H9 (cell line): Measurements from ENCODE around the gene ITPR3. TPM values are rescaled to one million over a fixed set of nuclear protein-coding genes. Genes with fewer than 3 reads are reported as not detected.

ENCODE experiments used
- DNase-seq: peaks from one replicate; pipeline ENCODE4 v3.0.0-alpha.2; 2017
- H2AFZ ChIP-seq: one replicate; pipeline ENCODE4 v1.6.1; 2013; ENCODE audit warnings: mild to moderate bottlenecking, low read length, control low read depth, moderate library complexity
- H2AK5ac ChIP-seq: 2 replicates; pipeline ENCODE4 v1.6.1; 2013; ENCODE audit warnings: low read length, control low read depth, mixed read lengths; ENCODE audit not compliant: insufficient read length
- H2BK120ac ChIP-seq: one replicate; pipeline ENCODE4 v1.6.1; 2013; ENCODE audit warnings: low read depth, mild to moderate bottlenecking, low read length, control low read depth, inconsistent platforms; ENCODE audit not compliant: poor library complexity, severe bottlenecking
- H2BK12ac ChIP-seq: 2 replicates; pipeline ENCODE4 v1.6.1; 2013; ENCODE audit warnings: low read length, control low read depth, mixed read lengths, low read depth; ENCODE audit not compliant: insufficient read length
- H2BK15ac ChIP-seq: 2 replicates; pipeline ENCODE4 v1.6.1; 2013; ENCODE audit warnings: low read depth, low read length, control low read depth
- H2BK20ac ChIP-seq: one replicate; pipeline ENCODE4 v1.6.1; 2013; ENCODE audit warnings: low read depth, mild to moderate bottlenecking, low read length, control low read depth, inconsistent platforms; ENCODE audit not compliant: poor library complexity, severe bottlenecking
- H2BK5ac ChIP-seq: 2 replicates; pipeline ENCODE4 v1.6.1; 2013; ENCODE audit warnings: low read length, control low read depth, mixed read lengths; ENCODE audit not compliant: insufficient read length
- H3K14ac ChIP-seq: 2 replicates; pipeline ENCODE4 v1.6.1; 2013; ENCODE audit warnings: low read length, control low read depth; ENCODE audit not compliant: insufficient read depth
- H3K18ac ChIP-seq: 2 replicates; pipeline ENCODE4 v1.6.1; 2013; ENCODE audit warnings: low read depth, mild to moderate bottlenecking, mixed read lengths, low read length, control low read depth; ENCODE audit not compliant: insufficient read length
- H3K23ac ChIP-seq: 2 replicates; pipeline ENCODE4 v1.6.1; 2013; ENCODE audit warnings: low read length, control low read depth, mixed read lengths, low read depth; ENCODE audit not compliant: insufficient read length
- H3K23me2 ChIP-seq: 2 replicates; pipeline ENCODE4 v1.6.1; 2013; ENCODE audit warnings: low read depth, mild to moderate bottlenecking, mixed read lengths, low read length, control low read depth; ENCODE audit not compliant: insufficient read length, poor library complexity, severe bottlenecking
- H3K27ac ChIP-seq: 2 replicates; pipeline ENCODE4 v1.5.1; 2013; ENCODE audit warnings: low read length, control low read depth, mixed read lengths, low read depth; ENCODE audit not compliant: insufficient read length
- H3K27me3 ChIP-seq: 2 replicates; pipeline ENCODE4 v1.6.1; 2013; ENCODE audit warnings: low read length, control low read depth, inconsistent platforms; ENCODE audit not compliant: insufficient read depth
- H3K4ac ChIP-seq: 2 replicates; pipeline ENCODE4 v1.6.1; 2013; ENCODE audit warnings: low read depth, mild to moderate bottlenecking, control low read depth, inconsistent platforms, low read length, moderate library complexity
- H3K4me1 ChIP-seq: 2 replicates; pipeline ENCODE4 v1.6.1; 2013; ENCODE audit warnings: low read length, control low read depth, inconsistent platforms; ENCODE audit not compliant: insufficient read depth
- H3K4me2 ChIP-seq: 2 replicates; pipeline ENCODE4 v1.6.1; 2013; ENCODE audit warnings: low read length, control low read depth, mixed read lengths; ENCODE audit not compliant: insufficient read length, insufficient read depth
- H3K56ac ChIP-seq: 2 replicates; pipeline ENCODE4 v1.6.1; 2013; ENCODE audit warnings: low read depth, mild to moderate bottlenecking, mixed read lengths, low read length, control low read depth; ENCODE audit not compliant: insufficient read length
- H3K79me1 ChIP-seq: 2 replicates; pipeline ENCODE4 v1.6.1; 2013; ENCODE audit warnings: low read depth, mild to moderate bottlenecking, moderate library complexity, low read length, control low read depth, inconsistent platforms; ENCODE audit not compliant: insufficient read depth, poor library complexity, severe bottlenecking
- H3K79me2 ChIP-seq: 2 replicates; pipeline ENCODE4 v1.6.1; 2013; ENCODE audit warnings: low read length, control low read depth, inconsistent platforms; ENCODE audit not compliant: insufficient read depth
- H3K9ac ChIP-seq: 2 replicates; pipeline ENCODE4 v1.6.1; 2013; ENCODE audit warnings: low read length, control low read depth, mixed read lengths; ENCODE audit not compliant: insufficient read length; ENCODE audit errors: extremely low read depth
- H3K9me3 ChIP-seq: one replicate; pipeline ENCODE4 v1.6.1; 2013; ENCODE audit warnings: low read depth, low read length, inconsistent platforms; ENCODE audit not compliant: control insufficient read depth
- H3T11ph ChIP-seq: one replicate; pipeline ENCODE4 v1.6.1; 2013; ENCODE audit warnings: mild to moderate bottlenecking, low read length, control low read depth, inconsistent platforms
- H4K20me1 ChIP-seq: one replicate; pipeline ENCODE4 v1.6.1; 2013; ENCODE audit not compliant: control insufficient read depth, insufficient read length, insufficient read depth
- H4K5ac ChIP-seq: 2 replicates; pipeline ENCODE4 v1.6.1; 2013; ENCODE audit warnings: low read depth, mild to moderate bottlenecking, mixed read lengths, low read length, control low read depth; ENCODE audit not compliant: insufficient read length
- H4K8ac ChIP-seq: replicated peaks from 2 replicates; pipeline ENCODE4 v1.6.1; 2013; ENCODE audit warnings: low read length, control low read depth, mixed read lengths, low read depth; ENCODE audit not compliant: insufficient read length
- H4K91ac ChIP-seq: 2 replicates; pipeline ENCODE4 v1.6.1; 2013; ENCODE audit warnings: low read depth, mild to moderate bottlenecking, moderate library complexity, mixed read lengths, low read length, control low read depth; ENCODE audit not compliant: insufficient read length
- H3K27ac Mint-ChIP-seq, 3 experiments: 2 replicates in 2 of 3; 3 replicates in 1 of 3; pipeline ENCODE4 v1.8.0; 2020 to 2021; ENCODE audit warnings: mixed read lengths in 3 of 3, mild to moderate bottlenecking in 1 of 3, moderate library complexity in 1 of 3
- H3K27me3 Mint-ChIP-seq: 2 replicates; pipeline ENCODE4 v1.8.0; 2021; ENCODE audit warnings: low read depth, mild to moderate bottlenecking, moderate library complexity, mixed read lengths
- H3K36me3 Mint-ChIP-seq, 3 experiments: 2 replicates in 2 of 3; 3 replicates in 1 of 3; pipeline ENCODE4 v1.8.0; 2020 to 2021; ENCODE audit warnings: low read depth in 3 of 3, mixed read lengths in 3 of 3; ENCODE audit not compliant: insufficient read depth in 1 of 3
- H3K4me1 Mint-ChIP-seq, 2 experiments: 2 replicates each; pipeline ENCODE4 v1.8.0; 2020; ENCODE audit warnings: mixed read lengths in 2 of 2
- H3K4me3 Mint-ChIP-seq, 2 experiments: 2 replicates in 1 of 2; 3 replicates in 1 of 2; pipeline ENCODE4 v1.8.0; 2020 to 2021; ENCODE audit warnings: mild to moderate bottlenecking in 2 of 2, mixed read lengths in 2 of 2, moderate library complexity in 1 of 2
- H3K9me3 Mint-ChIP-seq, 2 experiments: 2 replicates in 1 of 2; 3 replicates in 1 of 2; pipeline ENCODE4 v1.8.0; 2020; ENCODE audit warnings: mild to moderate bottlenecking in 2 of 2, mixed read lengths in 2 of 2, moderate library complexity in 1 of 2
- CTCF ChIP-seq: fragments of 200-600 bp; sonication (generic); conservative IDR thresholded peaks from 3 replicates; pipeline ENCODE4 v1.8.0; 2021; ENCODE audit warnings: antibody characterized with exemption, mild to moderate bottlenecking
- WGBS: extraction: QIAGEN DNeasy Blood & Tissue Kit; methylation state at CpG from one replicate; pipeline ENCODE4 v1.1.7; 2013; ENCODE audit warnings: missing lambda C conversion rate, low lambda C conversion rate, mixed read lengths; ENCODE audit not compliant: insufficient read length; ENCODE audit errors: extremely low coverage; 5-methylcytosine and 5-hydroxymethylcytosine counted together
- total RNA-seq: library from RNA; stranded (reverse); gene quantifications from 2 replicates; pipeline ENCODE4 v1.2.1, GENCODE V29; 2021

Gene ITPR3
- total RNA-seq, 1 experiment from 2014 or later = 40.3 TPM

GRCh38 chr6:33661106-33661838 is 40.1 kb downstream of the ITPR3 start:
- H3K18ac ChIP-seq = no peak overlapping the region
- no peak overlapping the region for H2BK12ac ChIP-seq
- H3K23me2 ChIP-seq = no peaks in the 10 kb centered on the region

More at GRCh38 chr6:33661106-33661838, 40.1 kb downstream of the ITPR3 start:
- no peak overlapping the region for H3K9ac ChIP-seq
- peak overlapping the region in 1 of 3 experiments; percentile 11; a peak in 1 of 7 replicates for H3K27ac Mint-ChIP-seq
- H3T11ph ChIP-seq = no peak overlapping the region
- H3K9me3 ChIP-seq = no peaks in the 10 kb centered on the region
- no CpG with 5 or more reads among the region's 10 CpGs for WGBS
- no peak overlapping the region for H3K23ac ChIP-seq
- H3K79me1 ChIP-seq = no peaks in the 10 kb centered on the region
- H2BK5ac ChIP-seq = no peak overlapping the region
- H3K4me1 Mint-ChIP-seq = peaks cover 10 to 18% of the 10 kb centered on the region in 2 experiments
- no peak overlapping the region for H2BK15ac ChIP-seq
- H3K36me3 Mint-ChIP-seq = peaks cover 1 to 40% (median 10%) of the 10 kb centered on the region in 3 experiments; a peak in 6 of 7 replicates
- no peaks in the 10 kb centered on the region for H4K20me1 ChIP-seq
- H3K27me3 ChIP-seq = no peaks in the 10 kb centered on the region
- no peaks in the 10 kb centered on the region for H3K27me3 Mint-ChIP-seq
- no peak overlapping the region for H2BK20ac ChIP-seq
- H3K4me2 ChIP-seq = no peak overlapping the region
- H3K79me2 ChIP-seq = no peaks in the 10 kb centered on the region
- H3K4ac ChIP-seq = no peak overlapping the region
- no peak overlapping the region for H3K56ac ChIP-seq
- H3K27ac ChIP-seq = no peak overlapping the region
- H2AK5ac ChIP-seq = no peak overlapping the region
- H3K9me3 Mint-ChIP-seq = no peaks in the 10 kb centered on the region
- H3K4me3 Mint-ChIP-seq = no peak overlapping the region
- H3K14ac ChIP-seq = no peak overlapping the region
- no peak overlapping the region for H4K5ac ChIP-seq
- no peak for DNase-seq
- no peak overlapping the region for H4K8ac ChIP-seq
- no peak for TF ChIP-seq CTCF
- H3K4me1 ChIP-seq = peaks cover 6% of the 10 kb centered on the region; the same call in 1 of the 2 replicates
- H4K91ac ChIP-seq = no peak overlapping the region
- no peak overlapping the region for H2AFZ ChIP-seq
- no peak overlapping the region for H2BK120ac ChIP-seq
